ENCODE results near the gene CLMP.

CLMP gene

DNA sequence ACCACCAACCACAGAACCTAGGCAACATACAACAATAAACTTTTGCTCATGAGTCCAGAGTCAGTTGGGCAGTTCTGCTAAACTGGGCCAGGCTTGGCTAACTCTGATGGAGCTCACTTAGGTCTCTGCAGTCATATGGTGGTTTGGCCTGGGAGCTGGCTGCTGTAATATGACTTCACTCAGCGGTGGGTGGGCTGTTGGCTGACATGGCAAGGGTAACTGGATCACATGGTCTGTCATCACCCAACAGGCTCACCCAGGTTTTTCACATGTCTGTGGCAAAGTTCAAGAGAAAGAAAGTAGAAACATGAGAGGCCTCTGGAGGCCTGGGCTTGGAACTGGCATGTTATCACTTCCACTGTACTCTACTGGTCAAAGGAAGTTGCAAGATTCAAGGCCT is 43.2 kb upstream of the CLMP start:
- TF ChIP-seq CREB1 (IDR thresholded peaks at IDR 0.05; ENCODE audit: low read depth) (no peak), RAD21 (IDR thresholded peaks at IDR 0.05; ENCODE audit: low read depth) (no peak)
- TF ChIP-seq, protein P1, sequence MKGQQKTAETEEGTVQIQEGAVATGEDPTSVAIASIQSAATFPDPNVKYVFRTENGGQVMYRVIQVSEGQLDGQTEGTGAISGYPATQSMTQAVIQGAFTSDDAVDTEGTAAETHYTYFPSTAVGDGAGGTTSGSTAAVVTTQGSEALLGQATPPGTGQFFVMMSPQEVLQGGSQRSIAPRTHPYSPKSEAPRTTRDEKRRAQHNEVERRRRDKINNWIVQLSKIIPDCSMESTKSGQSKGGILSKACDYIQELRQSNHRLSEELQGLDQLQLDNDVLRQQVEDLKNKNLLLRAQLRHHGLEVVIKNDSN (IDR thresholded peaks at IDR 0.05) = no peak

DNA sequence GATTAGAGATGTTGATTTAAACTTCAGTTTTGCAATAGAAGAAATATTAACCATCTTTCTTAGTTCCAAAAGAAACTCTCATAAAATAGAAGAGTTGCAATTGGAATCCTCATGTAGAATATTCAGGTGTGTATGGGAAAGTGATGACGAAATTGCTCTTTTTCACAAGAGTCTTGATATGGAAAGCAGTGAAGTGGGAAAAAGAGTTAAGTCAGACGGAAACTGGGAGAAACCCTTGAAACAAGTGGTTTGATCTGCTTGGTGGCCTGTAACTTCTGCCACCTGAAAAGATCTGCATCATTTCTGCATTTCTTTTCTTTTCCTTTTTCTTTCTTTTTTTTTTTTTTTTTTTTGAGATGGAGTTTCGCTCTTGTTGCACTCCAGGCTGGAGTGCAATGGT is 41.8 kb upstream of the CLMP start:
- no peak for TF ChIP-seq TCF12 (IDR thresholded peaks at IDR 0.05; ENCODE audit: low read depth)
- no peak for TF ChIP-seq TAF1 (IDR thresholded peaks at IDR 0.05; ENCODE audit: low read depth)
- no peak for TF ChIP-seq FOXM1 (IDR thresholded peaks at IDR 0.05; ENCODE audit: borderline replicate concordance, low read depth)
- TF ChIP-seq RAD21 (IDR thresholded peaks at IDR 0.05; ENCODE audit: low read depth) = no peak
- TF ChIP-seq CREB1 (IDR thresholded peaks at IDR 0.05; ENCODE audit: low read depth) = no peak
- no peak for TF ChIP-seq CEBPB (IDR thresholded peaks at IDR 0.05)
- no peak for TF ChIP-seq ZBTB7A (IDR thresholded peaks at IDR 0.05; ENCODE audit: low read depth)
- TF ChIP-seq, protein P1 (IDR thresholded peaks at IDR 0.05) = no peak
- TF ChIP-seq, protein P2, sequence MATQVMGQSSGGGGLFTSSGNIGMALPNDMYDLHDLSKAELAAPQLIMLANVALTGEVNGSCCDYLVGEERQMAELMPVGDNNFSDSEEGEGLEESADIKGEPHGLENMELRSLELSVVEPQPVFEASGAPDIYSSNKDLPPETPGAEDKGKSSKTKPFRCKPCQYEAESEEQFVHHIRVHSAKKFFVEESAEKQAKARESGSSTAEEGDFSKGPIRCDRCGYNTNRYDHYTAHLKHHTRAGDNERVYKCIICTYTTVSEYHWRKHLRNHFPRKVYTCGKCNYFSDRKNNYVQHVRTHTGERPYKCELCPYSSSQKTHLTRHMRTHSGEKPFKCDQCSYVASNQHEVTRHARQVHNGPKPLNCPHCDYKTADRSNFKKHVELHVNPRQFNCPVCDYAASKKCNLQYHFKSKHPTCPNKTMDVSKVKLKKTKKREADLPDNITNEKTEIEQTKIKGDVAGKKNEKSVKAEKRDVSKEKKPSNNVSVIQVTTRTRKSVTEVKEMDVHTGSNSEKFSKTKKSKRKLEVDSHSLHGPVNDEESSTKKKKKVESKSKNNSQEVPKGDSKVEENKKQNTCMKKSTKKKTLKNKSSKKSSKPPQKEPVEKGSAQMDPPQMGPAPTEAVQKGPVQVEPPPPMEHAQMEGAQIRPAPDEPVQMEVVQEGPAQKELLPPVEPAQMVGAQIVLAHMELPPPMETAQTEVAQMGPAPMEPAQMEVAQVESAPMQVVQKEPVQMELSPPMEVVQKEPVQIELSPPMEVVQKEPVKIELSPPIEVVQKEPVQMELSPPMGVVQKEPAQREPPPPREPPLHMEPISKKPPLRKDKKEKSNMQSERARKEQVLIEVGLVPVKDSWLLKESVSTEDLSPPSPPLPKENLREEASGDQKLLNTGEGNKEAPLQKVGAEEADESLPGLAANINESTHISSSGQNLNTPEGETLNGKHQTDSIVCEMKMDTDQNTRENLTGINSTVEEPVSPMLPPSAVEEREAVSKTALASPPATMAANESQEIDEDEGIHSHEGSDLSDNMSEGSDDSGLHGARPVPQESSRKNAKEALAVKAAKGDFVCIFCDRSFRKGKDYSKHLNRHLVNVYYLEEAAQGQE (IDR thresholded peaks at IDR 0.05; ENCODE audit: low read depth) = no peak
- no peak for TF ChIP-seq YY1 (IDR thresholded peaks at IDR 0.05; ENCODE audit: low read depth)
- TF ChIP-seq, protein P3, sequence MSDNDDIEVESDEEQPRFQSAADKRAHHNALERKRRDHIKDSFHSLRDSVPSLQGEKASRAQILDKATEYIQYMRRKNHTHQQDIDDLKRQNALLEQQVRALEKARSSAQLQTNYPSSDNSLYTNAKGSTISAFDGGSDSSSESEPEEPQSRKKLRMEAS (IDR thresholded peaks at IDR 0.05) = no peak
- TF ChIP-seq EGR1 (IDR thresholded peaks at IDR 0.05) = no peak
- no peak for TF ChIP-seq EP300 (IDR thresholded peaks at IDR 0.05; ENCODE audit: borderline replicate concordance)
- no peak for TF ChIP-seq TEAD4 (IDR thresholded peaks at IDR 0.05)
- no peak for TF ChIP-seq NFIC (IDR thresholded peaks at IDR 0.05)

DNA sequence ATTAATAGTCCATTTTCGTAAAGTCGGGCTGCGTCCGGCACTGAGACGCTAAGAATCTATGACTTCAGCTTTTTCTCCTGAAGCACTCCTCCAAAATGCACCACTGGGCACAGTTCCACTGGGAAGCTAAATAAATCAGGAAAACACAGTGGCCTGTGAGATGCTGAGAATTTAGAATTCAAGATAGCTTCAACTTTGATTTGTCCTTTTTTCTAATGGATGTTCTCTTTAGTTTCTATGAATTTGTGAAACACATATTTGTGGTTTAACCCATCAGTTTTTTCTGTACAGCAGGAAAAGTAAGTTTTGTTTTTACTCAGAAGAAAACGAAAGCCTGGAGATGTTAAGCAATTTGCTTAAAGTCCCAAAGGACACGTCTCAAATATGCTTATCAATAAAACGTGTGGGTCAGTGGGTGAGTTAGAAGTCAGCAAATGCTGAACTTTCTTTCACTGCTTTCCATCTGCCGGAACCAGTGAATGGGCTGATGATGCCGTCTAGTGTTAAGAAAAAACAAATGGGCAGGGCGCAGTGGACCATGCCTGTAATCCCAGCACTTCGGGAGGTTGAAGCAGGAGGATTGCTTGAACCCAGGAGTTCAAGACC is 40.7 kb upstream of the CLMP start:
- no peak for TF ChIP-seq TAF1 (IDR thresholded peaks at IDR 0.05; ENCODE audit: low read depth)
- TF ChIP-seq FOXM1 (IDR thresholded peaks at IDR 0.05; ENCODE audit: borderline replicate concordance, low read depth) = no peak
- no peak for TF ChIP-seq YY1 (IDR thresholded peaks at IDR 0.05; ENCODE audit: low read depth)
- no peak for TF ChIP-seq RAD21 (IDR thresholded peaks at IDR 0.05; ENCODE audit: low read depth)
- no peak for TF ChIP-seq NFIC (IDR thresholded peaks at IDR 0.05)
- TF ChIP-seq TCF12 (IDR thresholded peaks at IDR 0.05; ENCODE audit: low read depth) = no peak
- TF ChIP-seq TEAD4 (IDR thresholded peaks at IDR 0.05) = no peak
- no peak for TF ChIP-seq EP300 (IDR thresholded peaks at IDR 0.05; ENCODE audit: borderline replicate concordance)
- no peak for TF ChIP-seq ZBTB7A (IDR thresholded peaks at IDR 0.05; ENCODE audit: low read depth)
- TF ChIP-seq, protein P2 (IDR thresholded peaks at IDR 0.05; ENCODE audit: low read depth) = no peak
- TF ChIP-seq EGR1 (IDR thresholded peaks at IDR 0.05) = no peak
- TF ChIP-seq, protein P3 (IDR thresholded peaks at IDR 0.05) = no peak
- TF ChIP-seq CEBPB (IDR thresholded peaks at IDR 0.05) = no peak
- TF ChIP-seq CREB1 (IDR thresholded peaks at IDR 0.05; ENCODE audit: low read depth) = no peak
- TF ChIP-seq, protein P1 (IDR thresholded peaks at IDR 0.05) = no peak

- peak; percentile 8; the same call in 1 of the 2 replicates for TF ChIP-seq RAD21 (IDR thresholded peaks at IDR 0.05; ENCODE audit: low read depth)
- TF ChIP-seq NFIC (IDR thresholded peaks at IDR 0.05) = peak; percentile 96
- TF ChIP-seq, protein P2 (IDR thresholded peaks at IDR 0.05; ENCODE audit: low read depth) = no peak
These were observed 40.1 kb upstream of the CLMP start for GRCh38 chr11:123235117-123235655.
